ENCODE data around the gene TNN.
A peak's percentile ranks its signal among the peaks of the same experiment; 100 is the strongest.

Gene TNN

GRCh38 chr1:175147569-175147968 lies 79.9 kb downstream of the TNN start:
- DNase-seq = no peak

GRCh38 chr1:175148068-175148467 lies 80.4 kb downstream of the TNN start:
- DNase-seq = no peak

GRCh38 chr1:175150596-175151319 lies 83.1 kb downstream of the TNN start:
- no peak for DNase-seq

DNA sequence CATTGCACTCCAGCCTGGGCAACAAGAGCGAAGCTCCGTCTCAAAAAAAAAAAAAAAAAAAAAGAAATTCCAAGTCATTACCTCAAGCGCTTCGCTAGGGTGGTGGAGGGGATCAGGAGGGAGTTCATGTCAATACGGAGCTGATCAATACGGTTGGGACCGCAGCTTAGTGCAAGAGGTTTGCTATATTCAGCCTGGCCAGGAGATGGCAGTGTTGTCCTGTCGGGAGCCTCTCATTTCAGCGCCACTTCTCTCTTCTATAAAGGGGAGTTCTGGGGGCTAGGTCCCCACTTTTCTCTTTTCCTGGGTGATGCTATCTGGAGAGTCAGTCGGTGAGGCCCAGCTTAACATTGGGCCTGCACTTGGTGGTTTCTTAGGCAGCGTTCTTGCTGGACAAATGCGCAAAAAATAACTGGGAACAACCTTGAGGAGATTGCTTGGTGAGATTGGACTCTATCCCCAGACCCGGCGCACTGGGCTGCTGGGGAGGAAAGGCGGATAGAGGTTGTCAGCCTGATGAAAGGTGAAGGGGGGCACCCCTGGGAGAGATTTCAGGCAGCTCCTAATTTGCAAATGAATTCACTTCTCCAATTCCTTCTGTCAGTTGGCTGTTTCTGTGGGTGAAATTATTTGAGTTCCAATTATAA lies 84.5 kb downstream of the TNN start:
- DNase-seq = peak; percentile 67

DNA sequence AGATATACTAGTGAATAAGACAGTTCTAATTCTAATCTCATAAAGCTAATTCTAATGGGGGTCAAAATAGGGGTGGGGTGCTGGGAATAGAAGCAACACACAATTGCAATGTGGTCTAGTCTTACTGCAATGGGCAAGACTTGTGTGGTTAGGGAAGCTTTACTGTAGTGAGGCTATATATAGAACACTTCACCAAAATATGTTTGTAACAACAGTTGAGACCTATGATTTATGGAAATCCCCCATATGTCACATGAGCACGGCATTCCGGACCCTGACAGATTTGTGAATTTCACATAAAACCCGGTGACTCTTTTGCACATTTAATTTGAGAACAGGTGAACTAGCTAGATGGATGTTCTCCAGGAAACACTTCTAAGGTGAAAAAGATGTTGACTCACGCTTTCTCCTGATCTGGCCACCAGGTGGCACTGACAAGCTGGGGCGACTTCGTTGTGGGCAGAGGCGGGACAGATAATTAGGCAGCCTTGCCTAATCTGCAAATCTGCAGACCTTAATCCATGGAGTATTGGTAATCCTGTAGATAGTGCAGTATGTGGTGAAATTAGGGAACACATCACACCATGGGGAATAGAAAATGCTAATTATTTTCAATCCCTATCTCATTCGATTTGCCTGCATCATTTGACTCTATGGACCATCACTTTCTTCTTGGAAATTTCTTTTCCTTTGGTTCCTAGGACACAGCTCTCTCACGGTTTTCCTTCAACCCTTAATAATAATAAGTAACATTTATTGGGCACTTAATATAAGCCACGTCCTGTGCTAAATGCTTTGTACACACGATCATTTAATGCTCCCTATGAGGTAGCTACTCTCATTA lies 87.2 kb downstream of the TNN start:
- DNase-seq = peak; percentile 37

GRCh38 chr1:175155473-175155856 lies 87.8 kb downstream of the TNN start:
- no peak for DNase-seq

- DNase-seq = no peak
Observed at GRCh38 chr1:175155936-175156335, 88.3 kb downstream of the TNN start.

- DNase-seq = no peak
Observed at GRCh38 chr1:175157200-175157599, 89.6 kb downstream of the TNN start.

DNA sequence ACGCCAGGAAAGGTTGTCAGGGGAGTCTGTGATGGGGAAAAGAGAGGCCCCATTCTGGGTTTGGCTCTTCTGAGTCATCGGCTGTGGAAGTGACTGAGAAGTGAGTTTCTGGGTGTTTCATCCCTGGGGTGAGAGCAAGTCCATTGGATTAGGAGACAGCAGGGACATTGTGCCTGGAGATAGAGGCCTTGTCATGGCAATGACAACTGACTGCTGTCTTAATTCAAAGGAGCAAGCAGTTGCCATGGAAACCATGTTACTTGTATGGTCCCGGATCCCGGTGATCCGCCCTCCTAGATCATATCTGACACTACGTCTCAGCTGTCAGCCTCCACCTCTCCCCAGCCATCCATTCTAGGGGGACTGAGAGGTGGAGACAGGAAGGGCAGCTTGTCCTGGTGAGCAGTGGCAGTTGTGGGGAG lies 90.5 kb downstream of the TNN start:
- DNase-seq = no peak

DNA sequence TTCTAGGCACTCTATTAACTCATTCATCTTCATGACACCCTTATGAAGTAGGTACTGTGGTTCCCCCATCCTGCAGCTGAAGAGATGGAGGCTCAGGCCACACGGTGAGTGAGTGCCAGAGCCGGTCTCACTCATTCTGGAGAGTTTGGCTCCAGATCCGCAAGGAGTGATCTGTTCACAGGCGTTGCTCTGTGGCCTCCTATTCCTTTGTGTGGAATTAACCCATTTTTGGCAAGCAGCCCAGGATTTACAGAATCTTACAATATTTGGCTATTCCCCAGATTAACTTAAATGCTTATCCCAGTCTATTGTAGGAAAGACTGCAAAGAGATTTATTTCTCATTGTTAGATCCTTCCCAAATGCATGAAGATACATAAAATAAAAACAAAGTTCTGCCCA lies 95.3 kb downstream of the TNN start:
- no peak for DNase-seq

DNA sequence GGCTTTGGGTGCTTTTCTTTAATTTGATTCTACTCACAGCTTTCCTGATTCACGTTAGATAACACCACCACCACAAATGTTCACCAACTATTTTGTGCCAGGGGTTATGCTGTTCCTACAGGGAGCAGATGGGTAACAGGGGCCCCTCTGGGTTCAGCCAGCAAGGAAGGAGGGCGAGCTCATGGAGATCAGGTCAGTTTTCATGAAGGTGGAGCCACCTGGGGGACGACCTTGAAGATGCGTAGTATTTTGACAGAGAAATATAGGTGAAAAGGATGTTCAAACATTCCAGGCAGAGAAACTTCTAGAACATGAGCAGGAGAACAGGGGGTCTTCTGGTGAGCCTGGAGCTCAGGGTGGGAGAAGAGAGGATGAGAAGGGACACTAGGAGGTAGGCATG lies 96.1 kb downstream of the TNN start:
- DNase-seq = no peak

DNA sequence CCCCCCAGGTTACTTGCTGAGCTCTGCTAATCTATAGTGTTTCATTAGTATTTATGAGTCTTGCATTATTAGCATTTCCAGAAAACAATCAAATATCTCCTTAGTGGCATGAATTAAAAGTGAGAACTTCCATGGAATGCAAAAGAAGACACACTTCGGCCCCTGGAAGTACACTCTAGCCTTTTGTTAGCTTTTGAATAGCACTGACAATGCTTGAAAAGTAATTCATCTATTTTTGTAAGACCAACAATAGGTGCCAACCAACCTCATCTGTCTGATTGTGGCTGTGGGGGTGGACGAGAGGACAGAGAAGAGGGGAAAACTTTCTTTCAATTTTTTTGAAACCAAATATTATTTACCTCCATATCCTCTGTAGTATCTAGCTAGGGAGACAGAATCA lies 97.1 kb downstream of the TNN start:
- no peak for DNase-seq

DNA sequence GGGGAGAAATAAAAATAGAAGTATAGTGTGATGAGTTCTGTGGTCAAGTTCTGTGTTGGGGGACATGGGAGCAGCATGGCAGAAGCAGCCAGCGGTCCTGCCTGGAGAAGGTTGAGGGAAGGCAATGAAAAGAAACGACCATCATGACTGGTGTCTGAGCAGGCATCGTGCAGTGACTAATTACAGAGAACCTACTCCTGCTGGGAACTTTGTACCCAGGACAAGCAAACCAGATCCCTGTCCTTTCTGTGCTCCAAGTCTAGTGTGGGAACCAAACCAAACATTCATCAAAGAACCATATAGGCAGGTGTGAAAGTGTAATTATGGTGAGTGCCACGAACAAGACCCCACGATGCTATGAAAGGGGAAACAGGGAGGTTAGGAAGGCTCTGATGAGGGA lies 99.1 kb downstream of the TNN start:
- no peak for DNase-seq

- DNase-seq = no peak
Observed at GRCh38 chr1:175167861-175168260, 100.2 kb downstream of the TNN start.

GRCh38 chr1:175168782-175169181 lies 101.1 kb downstream of the TNN start:
- no peak for DNase-seq

GRCh38 chr1:175169286-175170018 lies 101.8 kb downstream of the TNN start:
- DNase-seq = no peak

DNA sequence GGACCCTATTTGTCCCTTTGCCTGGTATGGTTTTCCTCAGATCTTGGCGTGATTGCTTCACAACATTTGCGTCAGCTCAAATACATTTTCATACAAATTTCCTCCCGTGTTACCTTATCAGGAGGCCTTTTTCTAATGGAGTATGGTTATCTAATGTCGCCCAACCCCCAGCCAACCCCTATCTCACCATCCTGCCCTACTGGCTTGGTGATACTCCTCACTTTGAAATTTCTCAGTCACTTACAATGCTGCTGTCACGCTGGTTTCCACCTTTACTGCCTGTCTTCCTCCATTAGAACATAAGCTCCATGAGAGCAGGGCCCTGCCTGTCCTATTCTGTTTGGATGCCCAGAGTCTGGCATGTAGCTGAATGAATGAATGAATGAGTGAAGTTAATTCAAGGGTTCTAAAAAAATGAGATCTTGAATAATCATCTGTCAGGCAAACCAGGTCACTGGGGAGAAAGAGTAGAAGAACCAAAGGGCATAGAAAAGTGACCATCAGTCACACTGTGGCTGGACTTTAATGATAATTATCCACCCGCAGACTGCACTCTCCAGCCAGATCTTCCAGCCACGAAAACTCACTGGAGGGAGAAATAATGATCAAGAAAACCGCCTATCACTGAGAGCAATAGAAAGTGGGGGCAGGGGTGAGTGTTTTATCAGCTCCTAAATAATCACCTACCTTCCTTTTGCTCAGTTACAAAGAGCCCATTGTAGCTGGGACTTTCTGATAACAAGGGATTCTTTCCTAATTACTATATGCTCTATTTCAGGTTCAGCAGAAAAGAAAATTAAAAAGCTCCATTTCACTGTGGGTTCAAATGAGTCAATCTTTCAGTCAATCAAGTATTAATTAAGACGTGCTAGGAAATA lies 103.6 kb downstream of the TNN start:
- no peak for DNase-seq

DNA sequence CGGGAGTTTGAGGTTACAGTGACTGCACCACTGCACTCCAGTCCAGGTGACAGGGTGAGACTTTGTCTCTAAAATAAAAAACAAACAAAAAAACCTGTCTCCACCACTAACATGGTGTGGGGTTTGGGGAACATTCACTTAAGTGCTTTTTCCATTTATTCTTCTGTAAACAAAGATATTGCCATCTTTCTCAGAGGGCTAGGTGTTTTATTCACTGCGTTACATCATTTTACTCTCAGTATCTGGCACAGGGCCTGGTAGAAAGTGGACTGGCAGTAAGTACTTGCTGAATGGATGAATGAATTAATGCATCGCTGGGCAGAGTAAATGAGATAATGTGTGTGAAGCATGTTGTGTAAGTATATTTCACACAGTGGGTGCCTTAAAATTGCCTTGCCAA lies 104.9 kb downstream of the TNN start:
- no peak for DNase-seq

- no peak for DNase-seq
Observed at GRCh38 chr1:175173531-175173930, 105.9 kb downstream of the TNN start.

GRCh38 chr1:175174309-175175102 lies 106.9 kb downstream of the TNN start:
- no peak for DNase-seq

- DNase-seq = no peak
Observed at GRCh38 chr1:175176246-175176645, 108.6 kb downstream of the TNN start.
